OCI-LY1 (cell line): ENCODE results near the gene TSC22D2.

ENCODE experiments used
- H2AFZ ChIP-seq: fragments of 200-600 bp; sonication (generic), shearing (Covaris generic); 2 replicates; pipeline ENCODE4 v1.6.0; 2014; ENCODE audit warnings: antibody characterized with exemption, mild to moderate bottlenecking, low read length
- H3F3A ChIP-seq: fragments of 200-600 bp; sonication (generic), shearing (Covaris generic); 2 replicates; pipeline ENCODE4 v1.6.0; 2014; ENCODE audit warnings: mild to moderate bottlenecking, antibody characterized with exemption, low read length, moderate library complexity; ENCODE audit not compliant: insufficient read depth
- H3K27ac ChIP-seq: fragments of 200-600 bp; sonication (generic); 2 replicates; pipeline ENCODE4 v1.5.1; 2014; ENCODE audit warnings: low read length, mixed run types, mild to moderate bottlenecking, low read depth; ENCODE audit not compliant: poor library complexity, severe bottlenecking
- H3K27me3 ChIP-seq: fragments of 200-600 bp; sonication (generic); 2 replicates; pipeline ENCODE4 v1.6.0; 2014; ENCODE audit warnings: antibody characterized with exemption, mild to moderate bottlenecking, low read length, moderate library complexity; ENCODE audit not compliant: insufficient read depth
- H3K36me3 ChIP-seq: fragments of 200-600 bp; sonication (generic); 2 replicates; pipeline ENCODE4 v1.6.1; 2014; ENCODE audit warnings: mild to moderate bottlenecking, antibody characterized with exemption, low read length, moderate library complexity, mixed read lengths; ENCODE audit not compliant: insufficient read depth
- H3K4me1 ChIP-seq: fragments of 200-600 bp; sonication (generic); 2 replicates; pipeline ENCODE4 v1.5.1; 2014; ENCODE audit warnings: mild to moderate bottlenecking, low read length, moderate library complexity; ENCODE audit not compliant: insufficient read depth, severe bottlenecking
- H3K4me2 ChIP-seq: fragments of 200-600 bp; sonication (generic), shearing (Covaris generic); 2 replicates; pipeline ENCODE4 v1.6.1; 2014; ENCODE audit warnings: low read length
- H3K4me3 ChIP-seq: fragments of 200-600 bp; sonication (generic); 2 replicates; pipeline ENCODE4 v1.5.1; 2014; ENCODE audit warnings: low read length, low read depth, mild to moderate bottlenecking, mixed read lengths; ENCODE audit not compliant: poor library complexity, severe bottlenecking
- H3K79me2 ChIP-seq: fragments of 200-600 bp; shearing (Covaris generic); 2 replicates; pipeline ENCODE4 v1.6.1; 2016; ENCODE audit warnings: mixed run types, low read length, mixed read lengths; ENCODE audit not compliant: insufficient read depth
- H3K9ac ChIP-seq: fragments of 200-600 bp; sonication (generic), shearing (Covaris generic); 2 replicates; pipeline ENCODE4 v1.6.1; 2014; ENCODE audit warnings: mild to moderate bottlenecking, low read length, mixed read lengths
- H3K9me2 ChIP-seq: fragments of 200-600 bp; sonication (generic), shearing (Covaris generic); 2 replicates; pipeline ENCODE4 v1.6.1; 2014; ENCODE audit warnings: low read depth, mild to moderate bottlenecking, low read length, mixed read lengths
- H3K9me3 ChIP-seq: fragments of 200-600 bp; shearing (Covaris generic); 2 replicates; pipeline ENCODE4 v1.6.1; 2014; ENCODE audit warnings: low read length, mixed read lengths
- H4K20me1 ChIP-seq: fragments of 200-600 bp; sonication (generic), shearing (Covaris generic); 2 replicates; pipeline ENCODE4 v1.6.0; 2016; ENCODE audit warnings: mild to moderate bottlenecking, low read length; ENCODE audit not compliant: insufficient read depth
- EZH2 ChIP-seq: fragments of 200-600 bp; sonication (generic), shearing (Covaris generic); IDR thresholded peaks from 2 replicates; pipeline ENCODE4 v1.8.0; 2017; ENCODE audit warnings: borderline replicate concordance, mixed run types, mild to moderate bottlenecking, antibody characterized with exemption, low read length, moderate library complexity, mixed read lengths
- TF ChIP-seq, protein P1 (sequence below): fragments of 200-600 bp; sonication (generic), shearing (Covaris generic); IDR thresholded peaks from 2 replicates; pipeline ENCODE4 v1.5.1; 2017; ENCODE audit warnings: mild to moderate bottlenecking, antibody characterized with exemption, low read length, moderate library complexity, mixed read lengths

TSC22D2 gene

DNA sequence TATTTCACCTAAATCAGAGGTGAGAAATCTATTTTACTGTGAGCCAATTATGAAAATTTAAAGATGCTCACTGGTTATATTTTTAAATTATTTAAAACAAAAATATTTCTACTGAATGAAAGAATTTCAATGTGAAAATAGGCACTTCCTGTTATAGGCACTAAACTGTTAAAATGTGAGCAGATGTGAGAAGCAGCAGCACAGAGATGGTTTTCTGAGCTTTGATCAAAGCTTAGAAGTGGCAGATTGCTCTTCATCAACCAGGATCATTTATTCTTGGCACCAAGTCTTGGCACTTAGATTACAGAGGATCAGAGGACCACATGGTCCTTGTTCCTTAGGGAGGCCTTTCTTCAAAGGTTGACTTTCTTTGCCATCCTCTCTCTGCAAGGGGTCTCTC is 18.0 kb upstream of the TSC22D2 start:
- TF ChIP-seq, protein P1, sequence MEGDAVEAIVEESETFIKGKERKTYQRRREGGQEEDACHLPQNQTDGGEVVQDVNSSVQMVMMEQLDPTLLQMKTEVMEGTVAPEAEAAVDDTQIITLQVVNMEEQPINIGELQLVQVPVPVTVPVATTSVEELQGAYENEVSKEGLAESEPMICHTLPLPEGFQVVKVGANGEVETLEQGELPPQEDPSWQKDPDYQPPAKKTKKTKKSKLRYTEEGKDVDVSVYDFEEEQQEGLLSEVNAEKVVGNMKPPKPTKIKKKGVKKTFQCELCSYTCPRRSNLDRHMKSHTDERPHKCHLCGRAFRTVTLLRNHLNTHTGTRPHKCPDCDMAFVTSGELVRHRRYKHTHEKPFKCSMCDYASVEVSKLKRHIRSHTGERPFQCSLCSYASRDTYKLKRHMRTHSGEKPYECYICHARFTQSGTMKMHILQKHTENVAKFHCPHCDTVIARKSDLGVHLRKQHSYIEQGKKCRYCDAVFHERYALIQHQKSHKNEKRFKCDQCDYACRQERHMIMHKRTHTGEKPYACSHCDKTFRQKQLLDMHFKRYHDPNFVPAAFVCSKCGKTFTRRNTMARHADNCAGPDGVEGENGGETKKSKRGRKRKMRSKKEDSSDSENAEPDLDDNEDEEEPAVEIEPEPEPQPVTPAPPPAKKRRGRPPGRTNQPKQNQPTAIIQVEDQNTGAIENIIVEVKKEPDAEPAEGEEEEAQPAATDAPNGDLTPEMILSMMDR = no peak
- TF ChIP-seq EZH2 = no peak
- no peaks in the 10 kb centered on the region for H3K36me3 ChIP-seq
- H3K9ac ChIP-seq = no peak overlapping the region
- H3K27ac ChIP-seq = no peak overlapping the region
- H3K27me3 ChIP-seq = no peaks in the 10 kb centered on the region
- H4K20me1 ChIP-seq = no peaks in the 10 kb centered on the region
- no peaks in the 10 kb centered on the region for H3K79me2 ChIP-seq
- H3K4me1 ChIP-seq = peaks cover 6% of the 10 kb centered on the region
- H3K9me3 ChIP-seq = no peaks in the 10 kb centered on the region
- no peaks in the 10 kb centered on the region for H3F3A ChIP-seq
- no peaks in the 10 kb centered on the region for H3K9me2 ChIP-seq
- no peak overlapping the region for H3K4me2 ChIP-seq
- H2AFZ ChIP-seq = no peak overlapping the region
- no peak overlapping the region for H3K4me3 ChIP-seq

DNA sequence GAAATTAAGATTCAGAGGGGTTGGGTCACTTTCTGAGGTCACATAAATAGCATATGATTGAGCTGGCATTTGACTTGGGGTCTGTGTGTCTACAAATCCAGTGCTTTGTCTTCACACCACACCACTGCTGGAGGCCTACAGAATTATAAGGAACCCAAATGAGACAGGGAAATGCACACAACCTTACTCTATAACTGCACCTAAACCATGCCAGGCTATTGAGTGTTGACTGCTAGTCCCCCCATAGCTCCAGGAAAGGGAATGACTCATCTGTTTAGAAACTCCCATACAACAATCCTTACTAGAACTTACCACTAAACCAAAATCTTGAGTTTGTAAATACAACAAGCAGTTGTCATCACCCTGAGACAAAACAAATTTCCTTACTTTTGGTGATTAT is 16.9 kb upstream of the TSC22D2 start:
- H2AFZ ChIP-seq = no peak overlapping the region
- no peaks in the 10 kb centered on the region for H3K79me2 ChIP-seq
- H3K9ac ChIP-seq = no peak overlapping the region
- H3F3A ChIP-seq = no peaks in the 10 kb centered on the region
- no peaks in the 10 kb centered on the region for H3K4me1 ChIP-seq
- H3K4me2 ChIP-seq = no peak overlapping the region
- no peaks in the 10 kb centered on the region for H3K27me3 ChIP-seq
- no peak overlapping the region for H3K4me3 ChIP-seq
- no peak overlapping the region for H3K27ac ChIP-seq
- no peaks in the 10 kb centered on the region for H3K9me2 ChIP-seq
- H3K9me3 ChIP-seq = no peaks in the 10 kb centered on the region
- no peaks in the 10 kb centered on the region for H4K20me1 ChIP-seq
- no peaks in the 10 kb centered on the region for H3K36me3 ChIP-seq
- TF ChIP-seq, protein P1 = no peak
- no peak for TF ChIP-seq EZH2

DNA sequence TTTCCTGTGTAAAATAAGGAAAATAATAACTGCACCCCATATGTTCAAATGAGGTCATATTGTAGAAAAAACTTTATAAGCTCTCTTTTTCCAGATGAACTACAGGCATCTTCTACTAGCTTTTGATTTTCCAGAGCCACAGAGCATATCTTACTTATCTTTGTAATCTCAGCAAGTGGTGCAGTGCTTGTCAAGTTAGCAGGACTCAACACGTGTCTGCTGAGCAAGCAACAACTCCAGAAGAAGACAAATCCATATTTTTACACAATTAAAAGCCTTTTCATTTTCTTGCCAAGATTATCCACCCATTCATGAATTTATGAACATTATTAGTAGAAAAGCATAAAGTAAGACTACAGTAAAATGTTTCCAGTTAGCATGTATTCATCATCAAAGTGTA is 14.4 kb upstream of the TSC22D2 start:
- Histone ChIP-seq H3K36me3 (no peaks in the 10 kb centered on the region), H3K4me1 (no peaks in the 10 kb centered on the region), H3K9ac (no peak overlapping the region), H3K79me2 (no peaks in the 10 kb centered on the region), H3K27ac (no peak overlapping the region), H3K4me2 (no peak overlapping the region), H3F3A (no peaks in the 10 kb centered on the region), H3K4me3 (no peak overlapping the region), H2AFZ (no peak overlapping the region), H3K9me3 (no peaks in the 10 kb centered on the region), H3K9me2 (no peaks in the 10 kb centered on the region), H4K20me1 (no peaks in the 10 kb centered on the region), H3K27me3 (no peaks in the 10 kb centered on the region)
- no peak for TF ChIP-seq EZH2
- TF ChIP-seq, protein P1 = no peak
